Adrenal gland (tissue), 12 donors: ENCODE data around the gene HIC1. TPM values are rescaled to one million over a fixed set of nuclear protein-coding genes. Genes with fewer than 3 reads are reported as not detected.

Experiments used
- DNase-seq, 7 donors: peaks; one replicate each; pipeline ENCODE4 v3.0.0-alpha.2; 2019 to 2020
- H3K27ac ChIP-seq, 5 donors: fragments of 200-600 bp; sonication (generic) in 4 of 5; 1 replicate in 3 of 5; 2 replicates in 2 of 5; pipeline versions ENCODE4 v1.5.1 to v1.8.0; 2016 to 2020; ENCODE audit warnings: mild to moderate bottlenecking in 1 of 5
- H3K27me3 ChIP-seq: fragments of 200-600 bp; 2 replicates; pipeline ENCODE4 v1.8.0; 2021
- H3K36me3 ChIP-seq, 2 donors: fragments of 200-600 bp; replicated peaks in 1 of 2; 1 replicate in 1 of 2; 2 replicates in 1 of 2; pipeline versions ENCODE4 v1.5.1 to v1.8.0; 2018 to 2022
- H3K4me1 ChIP-seq, 2 donors: fragments of 200-600 bp; replicated peaks in 1 of 2; 1 replicate in 1 of 2; 2 replicates in 1 of 2; pipeline versions ENCODE4 v1.5.1 to v1.8.0; 2018 to 2021
- H3K4me3 ChIP-seq, 4 donors: fragments of 200-600 bp; sonication (generic) in 3 of 4; one replicate each; pipeline ENCODE4 v1.5.1; 2016 to 2018
- H3K9me3 ChIP-seq, 3 donors: fragments of 200-600 bp; sonication (generic) in 1 of 3; replicated peaks in 1 of 3; 1 replicate in 2 of 3; 2 replicates in 1 of 3; pipeline versions ENCODE4 v1.5.1 to v1.8.0; 2016 to 2021
- POLR2A ChIP-seq, 2 donors: fragments of 450-650 bp; IDR thresholded peaks; one replicate each; pipeline ENCODE4 v1.6.1; 2017; ENCODE audit warnings: antibody characterized with exemption in 2 of 2, mild to moderate bottlenecking in 2 of 2, moderate library complexity in 1 of 2
- WGBS, 4 donors: extraction: QIAGEN DNeasy Blood & Tissue Kit in 2 of 4; methylation state at CpG; one replicate each; pipeline versions ENCODE4 v1.1.5 to v1.1.7; 2013 to 2017; 5-methylcytosine and 5-hydroxymethylcytosine counted together
- intact Hi-C, 2 donors: fragments of 100-400 bp; cut with DNase I; formaldehyde crosslinking; loops; one replicate each; pipeline versions ENCODE4 v1.14.1 to v1.15.0; 2022 to 2023
- polyA plus RNA-seq, 3 donors: library from polyadenylated mRNA; stranded (reverse); fragments of 200-250 nt in 2 of 3; fragments of 350-450 nt in 1 of 3; fragmentation: Illumina TruSeq in 1 of 3; extraction: RNeasy Lipid Tissue Mini Kit (QIAGEN cat#74804) in 1 of 3; gene quantifications; one replicate each; pipeline ENCODE4 v1.2.3, GENCODE V29; 2013 to 2014
- total RNA-seq, 9 donors: library from RNA; depleted of rRNA in 4 of 9; stranded (reverse); fragments of >200 nt in 4 of 9; fragments of 120-200 nt in 1 of 9; fragmentation: NEBNext Ultra II Directional in 1 of 9; extraction: Animal tissue kit (Norgen Biotek cat#: 25700) in 1 of 9; gene quantifications; one replicate each; pipeline versions ENCODE4 v1.1.0 to v1.2.4, GENCODE V29; 2013 to 2023
- TF ChIP-seq, protein P1 (sequence below), 6 experiments: fragments of 450-650 bp in 4 of 6; fragments of 200-600 bp in 2 of 6; sonication (generic) in 1 of 6; IDR thresholded peaks; 1 replicate in 5 of 6; 2 replicates in 1 of 6; pipeline versions ENCODE4 v1.5.1 to v1.8.0; 2016 to 2021; ENCODE audit warnings: antibody characterized with exemption in 6 of 6, mild to moderate bottlenecking in 2 of 6, moderate library complexity in 1 of 6
- donor health status: healthy with polysubstance abuse.
- donor health status: Bipolar disorder and iron deficiency.
- donor health status: DM: yes; HTN: yes; CAD: no.
- donor health status: DM: no; HTN: no; CAD: no.
- donor health status: DM: no; HTN: no; CAD: no.
- donor health status: DM: yes; HTN: yes; CAD: no.

Gene HIC1
- total and polyA plus RNA-seq, 12 donors = 0.92 to 61.8 (median 23.9) TPM

DNA sequence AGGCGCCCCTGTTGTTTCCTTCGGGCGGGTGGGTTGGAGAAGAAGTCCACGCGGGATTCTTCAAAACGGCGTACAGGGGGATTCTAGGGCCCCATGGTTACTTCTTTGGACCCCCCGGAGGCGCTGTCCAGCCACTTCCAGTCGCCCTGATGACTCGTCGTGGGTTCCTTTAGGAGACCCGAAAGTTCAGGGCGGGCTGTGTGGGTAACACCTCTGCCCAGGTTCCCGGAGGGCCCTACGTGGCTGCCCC, 716 bp upstream of the HIC1 start:
- no peaks in the 10 kb centered on the region for H3K9me3 ChIP-seq
- peaks cover 20 to 35% of the 10 kb centered on the region in 2 donors for H3K4me1 ChIP-seq
- WGBS, 4 donors = 0 to 2% (median 1%) methylated on average over 2 to 16 of the region's 16 CpGs; no CpG with 5 or more reads in 1 of the 4 donors
- intact Hi-C loops = loop anchor here (2.0 to 10.0 kb wide), 3 partner anchors 121 to 231 kb away; no protein-coding TSS in a partner anchor
- TF ChIP-seq, protein P1, sequence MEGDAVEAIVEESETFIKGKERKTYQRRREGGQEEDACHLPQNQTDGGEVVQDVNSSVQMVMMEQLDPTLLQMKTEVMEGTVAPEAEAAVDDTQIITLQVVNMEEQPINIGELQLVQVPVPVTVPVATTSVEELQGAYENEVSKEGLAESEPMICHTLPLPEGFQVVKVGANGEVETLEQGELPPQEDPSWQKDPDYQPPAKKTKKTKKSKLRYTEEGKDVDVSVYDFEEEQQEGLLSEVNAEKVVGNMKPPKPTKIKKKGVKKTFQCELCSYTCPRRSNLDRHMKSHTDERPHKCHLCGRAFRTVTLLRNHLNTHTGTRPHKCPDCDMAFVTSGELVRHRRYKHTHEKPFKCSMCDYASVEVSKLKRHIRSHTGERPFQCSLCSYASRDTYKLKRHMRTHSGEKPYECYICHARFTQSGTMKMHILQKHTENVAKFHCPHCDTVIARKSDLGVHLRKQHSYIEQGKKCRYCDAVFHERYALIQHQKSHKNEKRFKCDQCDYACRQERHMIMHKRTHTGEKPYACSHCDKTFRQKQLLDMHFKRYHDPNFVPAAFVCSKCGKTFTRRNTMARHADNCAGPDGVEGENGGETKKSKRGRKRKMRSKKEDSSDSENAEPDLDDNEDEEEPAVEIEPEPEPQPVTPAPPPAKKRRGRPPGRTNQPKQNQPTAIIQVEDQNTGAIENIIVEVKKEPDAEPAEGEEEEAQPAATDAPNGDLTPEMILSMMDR (IDR thresholded peaks at IDR 0.05) = no peak
- no peak for TF ChIP-seq POLR2A (IDR thresholded peaks at IDR 0.05)
- H3K4me3 ChIP-seq = peak overlapping the region in 1 of 4 donors; percentile 72
- no peaks in the 10 kb centered on the region for H3K36me3 ChIP-seq
- DNase-seq = no peak
- no peaks in the 10 kb centered on the region for H3K27me3 ChIP-seq
- H3K27ac ChIP-seq = peak overlapping the region in 4 of 5 donors; percentile 39 to 88 (median 63)

DNA sequence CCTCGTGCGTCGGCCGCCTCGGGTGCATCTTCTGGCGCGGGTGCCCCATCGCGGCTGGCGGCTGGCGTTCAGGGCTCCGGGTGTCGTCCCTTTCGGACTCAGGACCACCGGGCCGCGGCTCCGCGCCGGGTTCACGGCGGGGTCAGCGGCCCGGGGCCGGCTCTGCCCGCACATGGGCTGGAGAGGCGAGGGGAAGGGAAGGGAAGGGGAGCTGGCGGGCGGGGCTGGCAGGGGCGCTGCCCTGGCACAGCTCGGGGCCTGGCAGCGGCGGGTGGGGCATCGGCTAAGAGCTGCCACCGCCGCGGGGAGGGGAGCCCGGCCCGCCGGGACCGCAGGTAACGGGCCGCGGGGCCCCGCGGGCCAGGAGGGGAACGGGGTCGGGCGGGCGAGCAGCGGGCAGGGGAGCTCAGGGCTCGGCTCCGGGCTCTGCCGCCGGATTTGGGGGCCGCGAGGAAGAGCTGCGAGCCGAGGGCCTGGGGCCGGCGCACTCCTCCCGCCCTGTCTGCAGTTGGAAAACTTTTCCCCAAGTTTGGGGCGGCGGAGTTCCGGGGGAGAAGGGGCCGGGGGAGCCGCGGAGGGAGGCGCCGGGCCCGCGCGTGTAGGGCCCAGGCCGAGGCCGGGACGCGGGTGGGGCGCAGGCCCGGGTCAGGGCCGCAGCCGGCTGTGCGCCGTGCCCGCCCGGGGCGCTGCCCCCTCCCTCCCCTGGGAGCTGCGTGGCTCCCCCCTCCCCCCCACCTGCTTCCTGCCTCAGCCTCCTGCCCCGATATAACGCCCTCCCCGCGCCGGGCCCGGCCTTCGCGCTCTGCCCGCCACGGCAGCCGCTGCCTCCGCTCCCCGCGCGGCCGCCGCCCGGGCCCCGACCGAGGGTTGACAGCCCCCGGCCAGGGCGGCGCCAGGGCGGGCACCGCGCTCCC, 646 bp downstream of the HIC1 start:
- H3K4me3 ChIP-seq = peak overlapping the region in 3 of 4 donors; percentile 30 to 72 (median 40)
- no peak for DNase-seq
- peaks cover 15 to 29% of the 10 kb centered on the region in 2 donors for H3K4me1 ChIP-seq
- 9 to 78% (median 35%) methylated on average over 6 to 106 of the region's 113 CpGs for WGBS, 4 donors
- H3K27me3 ChIP-seq = no peaks in the 10 kb centered on the region
- no peaks in the 10 kb centered on the region for H3K9me3 ChIP-seq
- H3K27ac ChIP-seq = peak overlapping the region in 4 of 5 donors; percentile 61 to 88 (median 76)
- no peaks in the 10 kb centered on the region for H3K36me3 ChIP-seq
- TF ChIP-seq, protein P1 (IDR thresholded peaks at IDR 0.05) = no peak
- TF ChIP-seq POLR2A (IDR thresholded peaks at IDR 0.05) = no peak
- intact Hi-C loops = loop anchor here (2.0 to 10.0 kb wide), 5 partner anchors 119 to 229 kb away; no protein-coding TSS in a partner anchor

DNA sequence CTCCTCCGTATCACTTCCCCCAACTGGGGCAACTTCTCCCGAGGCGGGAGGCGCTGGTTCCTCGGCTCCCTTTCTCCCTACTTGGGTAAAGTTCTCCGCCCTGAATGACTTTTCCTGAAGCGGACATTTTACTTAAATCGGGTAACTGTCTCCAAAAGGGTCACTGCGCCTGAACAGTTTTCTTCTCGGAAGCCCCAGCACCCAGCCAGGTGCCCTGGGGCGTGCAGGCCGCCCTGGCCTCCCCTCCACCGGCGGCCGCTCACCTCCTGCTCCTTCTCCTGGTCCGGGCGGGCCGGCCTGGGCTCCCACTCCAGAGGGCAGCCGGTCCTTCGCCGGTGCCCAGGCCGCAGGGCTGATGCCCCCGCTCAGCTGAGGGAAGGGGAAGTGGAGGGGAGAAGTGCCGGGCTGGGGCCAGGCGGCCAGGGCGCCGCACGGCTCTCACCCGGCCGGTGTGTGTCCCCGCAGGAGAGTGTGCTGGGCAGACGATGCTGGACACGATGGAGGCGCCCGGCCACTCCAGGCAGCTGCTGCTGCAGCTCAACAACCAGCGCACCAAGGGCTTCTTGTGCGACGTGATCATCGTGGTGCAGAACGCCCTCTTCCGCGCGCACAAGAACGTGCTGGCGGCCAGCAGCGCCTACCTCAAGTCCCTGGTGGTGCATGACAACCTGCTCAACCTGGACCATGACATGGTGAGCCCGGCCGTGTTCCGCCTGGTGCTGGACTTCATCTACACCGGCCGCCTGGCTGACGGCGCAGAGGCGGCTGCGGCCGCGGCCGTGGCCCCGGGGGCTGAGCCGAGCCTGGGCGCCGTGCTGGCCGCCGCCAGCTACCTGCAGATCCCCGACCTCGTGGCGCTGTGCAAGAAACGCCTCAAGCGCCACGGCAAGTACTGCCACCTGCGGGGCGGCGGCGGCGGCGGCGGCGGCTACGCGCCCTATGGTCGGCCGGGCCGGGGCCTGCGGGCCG, 1.6 kb downstream of the HIC1 start:
- H3K27ac ChIP-seq = peak overlapping the region in 4 of 5 donors; percentile 37 to 88 (median 72)
- H3K36me3 ChIP-seq = no peaks in the 10 kb centered on the region
- peak overlapping the region in 1 of 4 donors; percentile 72 for H3K4me3 ChIP-seq
- no peak for DNase-seq
- no peaks in the 10 kb centered on the region for H3K27me3 ChIP-seq
- H3K9me3 ChIP-seq = no peaks in the 10 kb centered on the region
- TF ChIP-seq POLR2A (IDR thresholded peaks at IDR 0.05) = no peak
- TF ChIP-seq, protein P1 (IDR thresholded peaks at IDR 0.05) = no peak
- intact Hi-C loops = loop anchor here (5.0 to 10.0 kb wide), 4 partner anchors 118 to 228 kb away; no protein-coding TSS in a partner anchor
- 39 to 53% (median 45%) methylated on average over 22 to 85 of the region's 85 CpGs for WGBS, 4 donors
- peaks cover 6 to 22% of the 10 kb centered on the region in 2 donors for H3K4me1 ChIP-seq
